ENCODE results near the gene MRC2.
A peak's percentile ranks its signal among the peaks of the same experiment; 100 is the strongest.
"Not testable (repeated sequence)": the region's sequence is repeated elsewhere in the genome, so short reads cannot be mapped to it uniquely, and the experiment has no call there.

The MRC2 gene, protein sequence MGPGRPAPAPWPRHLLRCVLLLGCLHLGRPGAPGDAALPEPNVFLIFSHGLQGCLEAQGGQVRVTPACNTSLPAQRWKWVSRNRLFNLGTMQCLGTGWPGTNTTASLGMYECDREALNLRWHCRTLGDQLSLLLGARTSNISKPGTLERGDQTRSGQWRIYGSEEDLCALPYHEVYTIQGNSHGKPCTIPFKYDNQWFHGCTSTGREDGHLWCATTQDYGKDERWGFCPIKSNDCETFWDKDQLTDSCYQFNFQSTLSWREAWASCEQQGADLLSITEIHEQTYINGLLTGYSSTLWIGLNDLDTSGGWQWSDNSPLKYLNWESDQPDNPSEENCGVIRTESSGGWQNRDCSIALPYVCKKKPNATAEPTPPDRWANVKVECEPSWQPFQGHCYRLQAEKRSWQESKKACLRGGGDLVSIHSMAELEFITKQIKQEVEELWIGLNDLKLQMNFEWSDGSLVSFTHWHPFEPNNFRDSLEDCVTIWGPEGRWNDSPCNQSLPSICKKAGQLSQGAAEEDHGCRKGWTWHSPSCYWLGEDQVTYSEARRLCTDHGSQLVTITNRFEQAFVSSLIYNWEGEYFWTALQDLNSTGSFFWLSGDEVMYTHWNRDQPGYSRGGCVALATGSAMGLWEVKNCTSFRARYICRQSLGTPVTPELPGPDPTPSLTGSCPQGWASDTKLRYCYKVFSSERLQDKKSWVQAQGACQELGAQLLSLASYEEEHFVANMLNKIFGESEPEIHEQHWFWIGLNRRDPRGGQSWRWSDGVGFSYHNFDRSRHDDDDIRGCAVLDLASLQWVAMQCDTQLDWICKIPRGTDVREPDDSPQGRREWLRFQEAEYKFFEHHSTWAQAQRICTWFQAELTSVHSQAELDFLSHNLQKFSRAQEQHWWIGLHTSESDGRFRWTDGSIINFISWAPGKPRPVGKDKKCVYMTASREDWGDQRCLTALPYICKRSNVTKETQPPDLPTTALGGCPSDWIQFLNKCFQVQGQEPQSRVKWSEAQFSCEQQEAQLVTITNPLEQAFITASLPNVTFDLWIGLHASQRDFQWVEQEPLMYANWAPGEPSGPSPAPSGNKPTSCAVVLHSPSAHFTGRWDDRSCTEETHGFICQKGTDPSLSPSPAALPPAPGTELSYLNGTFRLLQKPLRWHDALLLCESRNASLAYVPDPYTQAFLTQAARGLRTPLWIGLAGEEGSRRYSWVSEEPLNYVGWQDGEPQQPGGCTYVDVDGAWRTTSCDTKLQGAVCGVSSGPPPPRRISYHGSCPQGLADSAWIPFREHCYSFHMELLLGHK (N-terminal part only)

DNA sequence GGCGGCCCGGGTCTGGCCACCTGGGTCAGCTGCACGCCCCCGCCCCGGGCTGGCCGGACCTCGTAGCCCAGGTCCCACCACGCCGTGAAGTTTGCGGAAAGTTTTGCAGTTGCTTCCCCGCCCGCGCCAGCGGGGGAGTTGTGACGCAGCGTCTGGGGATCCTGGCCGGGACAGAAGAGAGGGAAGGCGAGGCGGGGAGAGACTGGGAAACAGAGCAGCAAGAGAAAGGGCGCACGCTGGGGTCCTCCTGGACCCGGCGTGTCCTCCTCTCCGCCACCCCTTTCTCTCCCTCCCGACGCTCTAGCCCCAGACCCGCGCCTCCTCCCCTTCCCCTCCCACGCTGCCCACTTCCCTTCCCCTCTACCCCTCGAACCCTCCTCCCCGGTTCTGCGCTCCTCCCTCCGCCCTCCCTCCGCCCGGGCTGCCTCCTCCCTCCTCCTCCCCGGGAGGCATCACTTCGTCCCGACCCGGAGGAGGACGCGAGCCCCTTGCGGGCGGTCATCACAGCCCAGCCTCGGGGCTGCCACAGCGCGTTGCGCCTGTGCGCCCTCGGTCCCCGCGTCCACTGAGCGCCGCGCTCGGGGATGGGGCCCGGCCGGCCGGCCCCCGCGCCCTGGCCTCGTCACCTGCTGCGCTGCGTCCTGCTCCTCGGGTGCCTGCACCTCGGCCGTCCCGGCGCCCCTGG is at the start of gene MRC2:
Gene MRC2, plus strand, starts transcription at position 452 of the 685 bp plus-strand sequence. Its CDS starts 133 bp downstream, at position 585.
- peak; percentile 51 for DNase-seq

DNA sequence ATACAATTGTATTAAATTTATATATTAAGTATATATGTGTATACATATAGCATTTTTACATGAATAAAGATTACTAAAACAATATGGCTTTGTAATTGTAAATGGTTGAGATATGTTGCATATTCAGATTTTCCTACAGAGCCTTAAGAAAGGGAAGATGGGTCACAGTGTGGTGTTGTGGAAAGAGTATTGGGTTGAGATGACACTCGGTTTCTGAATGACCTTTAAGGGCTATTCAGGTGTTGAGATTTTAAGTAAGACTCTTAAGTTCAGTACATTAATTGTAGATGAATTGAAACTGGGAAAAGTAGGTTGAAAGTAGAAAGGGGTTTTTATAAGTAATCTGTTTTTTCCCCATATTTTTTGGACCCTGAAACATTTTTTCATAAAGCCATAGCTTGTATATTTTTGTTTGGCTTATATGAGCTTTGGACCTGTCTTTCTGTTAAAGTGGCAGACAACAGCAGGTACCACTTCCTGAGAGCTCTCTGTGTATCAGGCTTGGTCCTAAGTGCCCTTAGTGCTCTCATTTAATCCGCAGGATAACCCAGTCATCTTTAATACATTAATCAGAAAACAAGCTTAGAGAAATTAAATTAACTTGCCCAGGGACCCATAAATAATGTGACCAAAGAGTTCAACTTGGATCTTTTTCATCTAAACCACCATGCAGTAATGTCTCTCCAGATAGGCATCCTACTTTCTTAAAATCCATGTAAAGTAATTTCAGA is 48.5 kb upstream of the MRC2 start:
- no peak for DNase-seq

DNA sequence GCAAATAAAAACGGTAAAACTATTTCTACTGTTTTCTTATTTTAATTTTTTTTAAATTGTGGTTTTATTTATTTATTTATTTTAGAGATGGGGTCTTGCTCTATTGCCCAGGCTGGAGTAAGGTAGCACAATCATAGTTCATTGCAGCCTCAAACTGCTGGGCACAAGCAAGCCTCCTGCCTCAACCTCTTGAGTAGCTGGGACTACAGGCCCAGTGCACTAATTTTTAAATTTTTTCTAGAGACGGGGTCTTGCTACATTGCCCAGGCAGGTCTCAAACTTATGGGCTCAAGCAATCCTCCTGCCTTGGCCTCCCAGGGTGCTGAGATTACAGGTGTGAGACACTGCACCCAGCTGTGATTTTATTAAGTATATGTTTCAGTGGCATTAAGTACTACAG is 46.5 kb upstream of the MRC2 start:
- no peak for DNase-seq

DNA sequence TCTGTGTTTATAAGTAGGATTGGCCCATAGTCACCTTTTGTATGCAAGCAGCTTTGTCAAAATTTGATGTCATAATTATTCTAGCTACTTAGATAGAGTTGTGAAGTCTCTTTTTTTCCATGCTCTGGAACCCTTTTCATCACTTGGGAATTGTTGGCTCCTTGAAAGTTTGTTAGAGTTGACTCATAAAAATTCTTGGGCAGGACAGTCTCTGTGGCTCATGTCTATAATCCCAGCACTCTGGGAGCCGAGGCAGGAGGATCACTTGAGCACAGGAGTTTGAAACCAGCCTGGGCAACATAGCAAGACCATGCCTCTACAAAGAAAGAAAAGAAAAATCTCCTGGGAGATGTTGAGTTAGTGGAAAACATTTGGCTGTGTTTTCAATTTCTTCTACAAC is 45.7 kb upstream of the MRC2 start:
- DNase-seq, result no peak

DNA sequence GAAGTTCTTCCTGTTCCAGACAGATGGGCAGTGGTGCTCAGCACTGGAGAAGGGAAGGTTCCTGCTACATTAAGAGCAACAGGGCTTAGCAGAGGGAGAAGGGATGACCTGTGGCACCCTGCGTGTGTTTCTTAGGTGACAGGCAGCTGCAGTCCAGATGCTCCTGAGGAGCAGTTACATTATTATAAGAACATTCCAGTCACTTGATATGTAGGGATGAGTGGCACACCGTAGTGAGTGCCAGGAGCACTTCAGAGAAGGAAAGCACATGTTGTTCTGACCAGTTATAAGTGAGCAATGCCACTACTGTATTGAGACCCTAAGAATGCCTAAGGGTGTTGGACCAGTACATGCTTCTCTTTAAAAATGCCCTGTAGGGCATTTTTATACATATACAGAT is 39.9 kb upstream of the MRC2 start:
- DNase-seq, result no peak

DNA sequence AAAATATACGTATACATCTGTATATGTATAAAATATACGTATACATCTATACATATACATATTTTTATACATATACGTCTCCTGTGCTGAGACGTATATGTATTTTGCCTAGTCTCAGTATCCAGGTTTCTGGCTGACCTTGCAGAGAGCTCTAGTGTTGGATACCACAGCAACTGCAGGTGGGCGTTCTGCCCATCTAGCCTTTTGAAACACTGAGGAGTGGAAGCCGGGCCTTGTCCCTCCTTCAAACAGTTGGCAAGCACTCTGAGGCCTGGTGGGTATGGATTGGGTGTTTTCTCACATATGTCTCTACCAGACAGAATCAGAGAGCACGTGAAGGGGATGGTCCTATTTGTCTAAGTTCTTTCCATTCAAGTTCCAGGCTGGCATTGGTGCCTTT is 39.4 kb upstream of the MRC2 start:
- DNase-seq, result no peak

DNA sequence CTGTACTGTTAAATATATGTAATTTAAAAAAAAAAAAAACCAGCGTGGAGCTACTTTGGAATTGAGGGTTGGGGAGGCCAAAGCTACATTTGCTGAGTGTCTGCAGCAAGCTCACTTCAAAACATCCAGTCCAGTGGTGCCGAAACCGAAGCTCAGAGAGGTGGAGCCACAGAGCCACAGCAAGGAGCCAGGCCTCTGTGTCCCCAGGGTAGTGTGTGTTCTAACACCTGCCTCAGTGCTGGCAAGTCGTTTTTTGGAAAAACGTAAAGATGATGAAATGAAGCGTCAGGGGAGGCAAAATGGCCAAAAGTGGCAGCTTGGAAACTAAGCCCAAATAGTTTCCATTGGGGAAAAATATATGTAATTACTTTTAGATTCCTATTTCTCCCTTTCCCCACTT is 36.1 kb upstream of the MRC2 start:
- no peak for DNase-seq

DNA sequence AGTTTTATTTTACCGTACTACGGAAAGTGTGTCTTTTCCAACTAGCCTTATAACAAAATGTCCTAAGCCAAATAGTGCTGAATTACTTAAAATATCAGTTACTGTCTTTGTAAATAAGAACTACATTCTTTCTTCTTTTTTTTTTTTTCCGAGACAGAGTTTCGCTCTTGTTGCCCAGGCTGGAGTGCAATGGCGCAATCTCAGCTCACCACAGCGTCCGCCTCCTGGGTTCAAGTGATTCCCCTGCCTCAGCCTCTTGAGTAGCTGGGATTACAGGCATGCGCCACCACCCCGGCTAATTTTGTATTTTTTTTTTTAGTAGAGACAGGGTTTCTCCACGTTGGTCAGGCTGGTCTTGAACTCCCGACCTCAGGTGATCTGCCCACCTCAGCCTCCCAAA is 35.6 kb upstream of the MRC2 start:
- DNase-seq, result not testable (repeated sequence)

DNA sequence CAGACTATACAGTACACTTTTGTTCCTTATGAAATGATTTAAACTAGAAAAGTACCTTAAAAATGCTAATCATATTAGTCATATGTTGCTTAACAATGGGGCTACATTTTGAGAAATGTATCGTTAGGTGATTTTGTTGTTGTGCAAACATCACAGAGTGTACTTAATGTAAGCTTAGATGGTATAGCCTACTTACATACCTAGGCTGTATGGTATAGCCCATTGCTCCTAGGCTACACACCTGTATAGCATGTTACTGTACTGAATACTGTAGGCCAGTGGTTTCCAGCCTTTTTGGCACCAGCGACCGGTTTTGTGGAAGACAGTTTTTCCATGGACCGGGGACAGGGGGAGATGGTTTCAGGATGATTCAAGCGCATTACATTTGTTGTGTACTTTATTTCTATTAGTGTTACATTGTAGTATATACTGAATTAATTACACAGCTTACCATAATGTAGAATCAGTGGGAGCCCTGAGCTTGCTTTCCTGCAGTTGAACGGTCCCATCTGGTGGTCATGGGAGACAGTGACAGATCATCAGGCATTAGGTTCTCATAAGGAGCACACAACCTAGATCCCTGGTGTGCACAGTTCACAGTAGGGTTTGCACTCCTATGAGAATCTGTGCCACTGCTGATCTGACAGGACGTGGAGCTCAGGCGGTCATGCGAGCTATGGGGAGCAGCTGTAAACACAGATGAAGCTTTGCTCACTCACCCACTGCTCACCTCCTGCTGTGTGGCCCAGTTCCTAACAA is 35.0 kb upstream of the MRC2 start:
- DNase-seq, result no peak

DNA sequence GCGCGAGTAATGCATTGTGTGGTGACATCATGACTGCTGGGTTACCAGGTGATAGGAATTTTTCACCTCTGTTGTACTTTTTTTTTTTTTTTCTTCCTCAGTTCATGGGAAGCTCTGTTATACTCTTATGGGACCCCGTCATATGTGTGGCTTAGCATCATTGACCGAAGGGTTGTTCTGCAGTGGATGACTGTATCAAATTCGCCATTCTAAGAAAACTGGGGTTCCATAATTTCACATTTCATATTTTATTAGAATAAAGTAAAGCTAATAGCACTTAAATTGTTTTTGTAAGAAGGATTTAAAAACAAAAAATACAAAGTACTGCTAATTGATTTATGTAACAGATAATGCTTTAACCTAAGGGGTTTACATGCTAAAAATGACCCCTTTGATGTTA is 32.0 kb upstream of the MRC2 start:
- no peak for DNase-seq

DNA sequence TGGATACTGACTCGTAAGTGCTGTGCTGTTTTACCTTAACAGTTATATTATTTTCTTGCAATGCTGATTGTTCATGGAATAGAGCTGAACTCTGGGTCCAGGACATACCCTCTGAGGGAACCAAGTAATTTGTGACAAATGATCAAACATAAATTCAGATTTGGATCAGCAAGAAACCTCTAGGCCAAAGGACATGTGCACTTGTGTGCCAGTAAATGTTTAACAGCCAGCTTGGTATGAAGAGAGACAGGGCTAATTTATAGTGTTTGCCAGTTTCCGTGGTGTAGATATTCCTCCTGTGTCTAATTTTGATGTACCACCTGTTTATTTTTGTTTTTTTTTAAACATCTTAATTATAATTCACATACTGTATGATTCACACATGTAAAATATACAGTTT is 30.8 kb upstream of the MRC2 start:
- DNase-seq, result no peak

DNA sequence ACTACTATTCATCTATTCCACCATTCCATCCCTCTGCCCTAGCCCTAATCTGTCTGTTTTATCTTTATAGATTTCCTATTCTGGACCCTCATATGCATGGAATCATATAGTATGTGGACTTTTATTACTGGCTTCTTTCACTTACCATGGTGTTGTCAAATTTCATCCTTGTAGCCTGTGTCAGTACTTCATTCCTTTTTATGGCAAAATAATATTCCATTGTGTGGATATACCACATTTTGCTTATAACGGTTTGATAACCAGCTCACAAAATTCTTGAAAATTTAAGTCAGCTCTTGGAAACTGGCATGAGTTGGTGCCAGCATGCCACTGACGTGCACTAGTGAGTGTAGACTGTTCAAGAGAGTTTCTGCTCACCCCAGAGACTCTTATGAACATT is 30.3 kb upstream of the MRC2 start:
- DNase-seq, result no peak

DNA sequence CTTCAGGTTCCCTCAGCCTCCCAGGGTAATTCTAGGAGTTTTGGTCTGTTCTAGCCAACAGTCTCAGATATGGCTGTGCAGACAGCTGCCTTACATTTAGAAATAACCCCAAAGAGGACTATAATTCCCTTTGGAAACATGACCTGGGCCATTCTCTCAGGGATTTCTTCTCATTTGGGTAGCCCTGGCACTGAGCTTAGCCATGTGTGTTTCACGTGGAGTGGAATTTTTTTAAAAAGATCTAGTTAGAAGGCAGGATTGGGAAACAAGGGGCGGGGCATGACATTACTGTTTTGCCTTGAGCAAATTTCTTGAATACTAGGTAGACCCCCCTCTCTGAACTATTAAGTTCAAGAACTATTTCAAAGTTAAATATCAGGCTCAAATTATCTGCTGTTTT is 29.6 kb upstream of the MRC2 start:
- no peak for DNase-seq

DNA sequence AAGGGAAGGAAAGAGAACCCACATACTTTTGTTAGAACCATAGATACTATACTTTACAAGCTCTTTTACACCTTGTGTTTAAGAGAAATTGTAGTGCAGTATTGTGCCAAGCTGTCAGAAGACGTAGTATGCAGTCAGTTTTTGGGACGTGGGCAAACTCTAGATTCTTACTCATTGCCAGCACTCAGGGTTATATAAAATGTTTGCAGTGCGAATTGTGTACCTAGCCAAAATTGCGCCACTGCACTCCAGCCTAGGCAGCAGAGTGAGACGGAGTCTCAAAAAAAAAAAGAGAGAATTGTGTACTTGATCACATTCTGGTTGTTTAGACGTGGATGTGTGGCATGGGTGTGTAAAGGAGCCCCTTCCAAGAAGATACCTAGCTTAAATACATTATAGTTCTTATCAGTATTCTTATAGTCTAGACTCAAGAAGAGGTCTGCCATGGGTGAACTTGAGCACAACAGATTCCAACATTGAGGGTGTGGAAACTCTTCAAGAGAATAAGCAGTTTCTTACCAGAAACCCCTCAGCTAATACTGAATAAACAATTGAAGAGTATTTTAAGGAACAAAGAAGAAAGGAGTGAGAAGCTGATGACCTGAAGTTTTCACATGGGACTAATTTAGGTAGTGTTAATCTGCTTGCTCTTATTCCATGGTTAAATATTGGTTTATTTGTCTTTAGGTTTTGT is 27.4 kb upstream of the MRC2 start:
- DNase-seq, result no peak

DNA sequence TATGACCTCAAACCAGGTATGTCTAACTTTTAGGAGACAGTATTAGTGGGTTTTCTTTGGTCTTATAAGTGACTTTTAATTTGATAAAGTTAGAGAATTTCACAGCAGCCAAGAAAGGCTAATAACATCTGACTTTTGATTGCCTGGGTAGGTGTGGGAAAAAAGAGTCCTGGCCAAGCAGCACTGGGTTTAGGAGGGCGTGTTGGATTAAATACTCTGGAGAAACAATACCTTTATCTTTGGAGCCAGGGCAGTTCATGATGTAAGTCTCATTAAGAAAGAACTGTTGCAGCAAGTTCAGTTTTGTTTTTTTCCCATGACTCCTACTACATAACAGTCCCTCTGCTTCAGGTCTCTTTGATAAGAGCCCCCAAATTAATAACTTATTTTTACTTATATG is 26.7 kb upstream of the MRC2 start:
- no peak for DNase-seq

DNA sequence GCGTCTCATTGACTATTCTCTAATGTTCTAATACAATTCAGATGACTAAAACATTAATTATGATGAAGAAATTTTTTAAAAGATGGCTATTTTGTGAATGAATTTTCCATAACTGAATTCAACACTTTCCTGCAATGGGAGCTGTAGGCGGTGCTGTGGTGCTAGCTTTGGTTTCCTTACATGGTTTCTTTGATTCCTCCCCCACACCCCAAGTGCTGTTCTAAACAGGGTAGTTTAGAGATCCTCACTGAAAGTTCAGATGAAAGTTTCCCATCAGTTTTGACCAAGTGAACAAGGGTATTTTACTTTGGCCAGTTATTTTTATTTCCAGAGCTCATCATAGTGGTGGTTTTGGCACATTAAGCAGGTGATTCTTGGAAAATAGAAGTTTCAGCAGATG is 26.0 kb upstream of the MRC2 start:
- DNase-seq, result no peak

DNA sequence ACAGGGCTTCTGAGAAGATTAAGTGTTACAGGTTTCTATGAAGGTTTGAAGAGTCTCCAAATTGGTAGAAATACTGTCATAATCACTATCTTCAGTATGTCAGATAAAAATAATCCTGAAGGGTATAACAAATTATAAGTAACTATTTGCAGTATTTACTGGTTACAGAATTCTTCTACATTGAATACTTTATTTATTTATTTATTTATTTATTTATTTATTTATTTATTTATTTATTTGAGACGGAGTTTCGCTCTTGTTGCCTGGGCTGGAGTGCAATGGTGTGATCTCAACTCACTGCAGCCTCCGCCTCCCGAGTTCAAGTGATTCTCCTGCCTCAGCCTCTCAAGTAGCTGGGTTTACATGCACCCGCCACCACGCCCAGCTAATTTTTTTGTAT is 23.7 kb upstream of the MRC2 start:
- not testable (repeated sequence) for DNase-seq

DNA sequence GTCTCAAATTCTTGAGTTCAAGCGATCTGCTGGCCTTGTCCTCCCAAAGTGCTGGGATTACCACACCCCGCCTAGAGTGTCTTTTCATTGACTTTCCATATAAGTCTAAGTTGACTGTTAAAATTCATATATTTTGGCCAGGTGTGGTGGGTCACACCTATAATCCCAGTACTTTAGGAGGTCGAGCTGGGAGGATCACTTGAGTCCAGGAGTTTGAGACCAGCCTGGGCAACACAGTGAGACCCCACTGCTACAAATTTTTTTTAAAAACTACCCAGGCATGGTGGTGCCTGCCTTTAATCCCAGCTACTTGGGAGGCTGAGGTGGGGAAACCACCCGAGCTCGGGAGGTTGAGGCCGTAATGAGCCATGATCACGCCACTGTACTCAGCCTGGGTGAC is 21.9 kb upstream of the MRC2 start:
- DNase-seq, result no peak

DNA sequence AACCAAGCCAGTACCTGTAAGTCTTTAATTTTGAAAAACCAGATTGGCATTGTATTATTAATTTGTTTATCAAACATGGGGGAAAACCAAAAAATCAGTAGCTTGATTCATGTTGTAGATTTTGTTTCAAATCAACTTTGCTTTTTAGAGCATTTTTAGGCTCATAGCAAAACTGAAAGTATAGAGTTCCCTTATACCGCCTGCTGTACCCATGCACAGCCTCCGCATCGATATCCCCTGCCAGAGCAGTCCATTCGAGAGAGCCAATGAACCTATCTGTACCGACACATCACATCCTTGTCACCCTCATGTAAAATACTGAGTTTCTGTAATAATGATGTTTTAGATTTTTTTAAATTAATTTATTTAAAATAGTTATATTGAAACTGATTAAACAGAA is 16.2 kb upstream of the MRC2 start:
- DNase-seq, result no peak

DNA sequence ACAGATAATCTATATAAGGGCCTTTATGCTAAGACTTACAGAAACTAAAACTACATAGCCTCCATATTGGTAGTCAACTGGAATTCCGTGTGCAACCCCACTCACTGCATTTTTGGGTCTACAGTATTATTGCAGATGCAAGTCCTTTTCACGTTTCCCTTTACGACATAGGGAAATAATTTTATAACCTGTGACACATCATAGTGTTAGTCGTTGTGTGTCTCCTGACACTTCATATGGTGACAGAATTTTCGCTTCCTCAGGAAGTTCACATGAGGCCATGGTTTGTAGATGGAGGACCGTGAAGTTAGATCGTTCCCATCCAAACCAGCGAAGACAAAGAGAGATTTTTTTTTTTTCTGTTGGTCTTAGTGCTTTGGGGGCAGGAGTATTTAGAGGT is 15.7 kb upstream of the MRC2 start:
- no peak for DNase-seq

DNA sequence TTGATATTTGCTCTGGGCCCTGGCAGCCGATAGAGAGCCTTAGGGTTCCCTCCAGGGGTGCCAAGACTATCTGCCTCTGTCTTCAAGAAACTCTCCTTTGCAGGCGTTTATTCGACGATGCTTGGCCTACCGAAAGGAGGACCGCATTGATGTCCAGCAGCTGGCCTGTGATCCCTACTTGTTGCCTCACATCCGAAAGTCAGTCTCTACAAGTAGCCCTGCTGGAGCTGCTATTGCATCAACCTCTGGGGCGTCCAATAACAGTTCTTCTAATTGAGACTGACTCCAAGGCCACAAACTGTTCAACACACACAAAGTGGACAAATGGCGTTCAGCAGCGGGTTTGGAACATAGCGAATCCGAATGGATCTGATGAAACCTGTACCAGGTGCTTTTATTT is 15.2 kb upstream of the MRC2 start:
- DNase-seq, result not testable (repeated sequence)
